CD4-positive, alpha-beta T cell (primary cell): ENCODE measurements around the gene KRT28. TPM values are rescaled to one million over a fixed set of nuclear protein-coding genes. Genes with fewer than 3 reads are reported as not detected.

Source experiments
- ATAC-seq: fragments of 200-7000 bp; cut with Tn5 transposase; one replicate; pipeline ENCODE4 v1.10.0; 2022; ENCODE audit warnings: mild to moderate bottlenecking; ENCODE audit not compliant: poor library complexity
- CTCF ChIA-PET: fragments of 350-600 bp; sonication (Branson Sonifier 250); formaldehyde crosslinking; loops from one replicate; lab custom pipeline; 2021; ENCODE audit warnings: antibody characterized with exemption, inconsistent platforms; lab: Charles Lee
- POLR2A ChIA-PET: fragments of 350-600 bp; sonication (Branson Sonifier 250); formaldehyde crosslinking; loops from one replicate; lab custom pipeline; 2021; ENCODE audit warnings: antibody characterized with exemption, inconsistent platforms; lab: Charles Lee
- DNase-seq, 14 experiments: peaks; one replicate each; pipeline ENCODE4 v3.0.0-alpha.2; 2013 to 2020; ENCODE audit warnings: mixed read lengths in 2 of 14
- H3K27ac ChIP-seq, 2 donors: one replicate each; pipeline versions ENCODE4 v1.5.1 to v1.7.0; 2013; ENCODE audit warnings: low read length in 2 of 2, low read depth in 1 of 2, mild to moderate bottlenecking in 1 of 2
- H3K27me3 ChIP-seq, 2 experiments: 1 replicate in 1 of 2; 2 replicates in 1 of 2; pipeline versions ENCODE4 v1.6.1 to v1.7.0; 2013; ENCODE audit warnings: low read length in 2 of 2, control low read depth in 1 of 2, mild to moderate bottlenecking in 1 of 2, moderate library complexity in 1 of 2; ENCODE audit not compliant: insufficient read depth in 2 of 2, control insufficient read depth in 1 of 2
- H3K36me3 ChIP-seq: one replicate; pipeline ENCODE4 v1.6.1; 2013; ENCODE audit warnings: low read length, control low read depth; ENCODE audit not compliant: insufficient read depth
- H3K4me1 ChIP-seq: one replicate; pipeline ENCODE4 v1.6.1; 2013; ENCODE audit warnings: low read length, control low read depth; ENCODE audit not compliant: insufficient read depth
- H3K4me3 ChIP-seq: one replicate; pipeline ENCODE4 v1.5.1; 2013; ENCODE audit warnings: mild to moderate bottlenecking, low read length, moderate library complexity
- H3K9me3 ChIP-seq, 2 experiments: 1 replicate in 1 of 2; 2 replicates in 1 of 2; pipeline versions ENCODE4 v1.6.1 to v1.7.0; 2013; ENCODE audit warnings: low read length in 2 of 2, mild to moderate bottlenecking in 2 of 2, control low read depth in 1 of 2, moderate library complexity in 1 of 2; ENCODE audit not compliant: control insufficient read depth in 1 of 2, insufficient read depth in 1 of 2
- H3K27ac Mint-ChIP-seq: one replicate; pipeline ENCODE4 v1.8.0; 2020; ENCODE audit warnings: mixed read lengths
- H3K27me3 Mint-ChIP-seq: one replicate; pipeline ENCODE4 v1.8.0; 2021; ENCODE audit warnings: mixed read lengths
- H3K36me3 Mint-ChIP-seq: one replicate; pipeline ENCODE4 v1.8.0; 2021; ENCODE audit warnings: low read depth, mixed read lengths
- H3K4me1 Mint-ChIP-seq: one replicate; pipeline ENCODE4 v1.8.0; 2021; ENCODE audit warnings: low read depth, mixed read lengths
- H3K4me3 Mint-ChIP-seq: one replicate; pipeline ENCODE4 v1.8.0; 2020; ENCODE audit warnings: mild to moderate bottlenecking, mixed read lengths
- H3K9me3 Mint-ChIP-seq: one replicate; pipeline ENCODE4 v1.8.0; 2020; ENCODE audit warnings: mixed read lengths
- intact Hi-C, 2 experiments: fragments of 100-400 bp; cut with DNase I in 1 of 2; cut with micrococcal nuclease in 1 of 2; formaldehyde crosslinking; loops; one replicate each; pipeline versions ENCODE4 v1.15.1 to v1.9.0; 2023 to 2025; cut with DNase I, micrococcal nuclease
- total RNA-seq, 174 experiments: library from RNA in 2 of 174; stranded (reverse) in 2 of 174; gene quantifications; one replicate each; pipeline ENCODE4 v1.2.3 and lab custom pipeline; 2021 to 2026
- TF ChIP-seq, protein P1 (sequence below): fragments of 200-600 bp; IDR thresholded peaks from one replicate; pipeline ENCODE4 v1.8.0; 2022; ENCODE audit warnings: antibody characterized with exemption, mild to moderate bottlenecking

KRT28 gene
- total RNA-seq, 2 experiments from 2014 or later = not detected

- peaks cover 24% of the 10 kb centered on the region for H3K36me3 Mint-ChIP-seq
- Histone ChIP-seq H3K4me1 (no peaks in the 10 kb centered on the region), H3K4me3 (no peak overlapping the region), H3K9me3 (no peaks in the 10 kb centered on the region), H3K27ac (no peak overlapping the region), H3K27me3 (peaks cover 13 to 42% of the 10 kb centered on the region in 2 experiments), H3K36me3 (no peaks in the 10 kb centered on the region)
- intact Hi-C loops = no loop called here
- CTCF ChIA-PET = no interaction called here
- no peak overlapping the region for H3K4me3 Mint-ChIP-seq
- H3K27me3 Mint-ChIP-seq = peaks cover 59% of the 10 kb centered on the region
- TF ChIP-seq, protein P1, sequence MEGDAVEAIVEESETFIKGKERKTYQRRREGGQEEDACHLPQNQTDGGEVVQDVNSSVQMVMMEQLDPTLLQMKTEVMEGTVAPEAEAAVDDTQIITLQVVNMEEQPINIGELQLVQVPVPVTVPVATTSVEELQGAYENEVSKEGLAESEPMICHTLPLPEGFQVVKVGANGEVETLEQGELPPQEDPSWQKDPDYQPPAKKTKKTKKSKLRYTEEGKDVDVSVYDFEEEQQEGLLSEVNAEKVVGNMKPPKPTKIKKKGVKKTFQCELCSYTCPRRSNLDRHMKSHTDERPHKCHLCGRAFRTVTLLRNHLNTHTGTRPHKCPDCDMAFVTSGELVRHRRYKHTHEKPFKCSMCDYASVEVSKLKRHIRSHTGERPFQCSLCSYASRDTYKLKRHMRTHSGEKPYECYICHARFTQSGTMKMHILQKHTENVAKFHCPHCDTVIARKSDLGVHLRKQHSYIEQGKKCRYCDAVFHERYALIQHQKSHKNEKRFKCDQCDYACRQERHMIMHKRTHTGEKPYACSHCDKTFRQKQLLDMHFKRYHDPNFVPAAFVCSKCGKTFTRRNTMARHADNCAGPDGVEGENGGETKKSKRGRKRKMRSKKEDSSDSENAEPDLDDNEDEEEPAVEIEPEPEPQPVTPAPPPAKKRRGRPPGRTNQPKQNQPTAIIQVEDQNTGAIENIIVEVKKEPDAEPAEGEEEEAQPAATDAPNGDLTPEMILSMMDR = no peak
- ATAC-seq = no peak
- peaks cover 16% of the 10 kb centered on the region for H3K4me1 Mint-ChIP-seq
- no peak for DNase-seq
- POLR2A ChIA-PET = no interaction called here
- H3K27ac Mint-ChIP-seq = no peak overlapping the region
- peaks cover 2% of the 10 kb centered on the region for H3K9me3 Mint-ChIP-seq
Measured at GRCh38 chr17:40813804-40814203, 14.0 kb upstream of the KRT28 start.

GRCh38 chr17:40812639-40813038, 12.9 kb upstream of the KRT28 start:
- Histone ChIP-seq H3K4me1 (no peaks in the 10 kb centered on the region), H3K9me3 (no peaks in the 10 kb centered on the region), H3K27ac (no peak overlapping the region), H3K4me3 (no peak overlapping the region), H3K27me3 (peaks cover 16 to 51% of the 10 kb centered on the region in 2 experiments), H3K36me3 (no peaks in the 10 kb centered on the region)
- POLR2A ChIA-PET = interaction anchor here (0.6 kb wide), 1 partner anchor 382 kb away, joined by 3 read pairs; no protein-coding TSS in a partner anchor
- intact Hi-C loops = no loop called here
- ATAC-seq (no peak), DNase-seq (no peak)
- CTCF ChIA-PET = no interaction called here
- no peak overlapping the region for H3K27ac Mint-ChIP-seq
- peaks cover 69% of the 10 kb centered on the region for H3K27me3 Mint-ChIP-seq
- TF ChIP-seq, protein P1 = no peak
- peaks cover 2% of the 10 kb centered on the region for H3K9me3 Mint-ChIP-seq
- peaks cover 14% of the 10 kb centered on the region for H3K36me3 Mint-ChIP-seq
- H3K4me1 Mint-ChIP-seq = peaks cover 8% of the 10 kb centered on the region
- H3K4me3 Mint-ChIP-seq = no peak overlapping the region

DNA sequence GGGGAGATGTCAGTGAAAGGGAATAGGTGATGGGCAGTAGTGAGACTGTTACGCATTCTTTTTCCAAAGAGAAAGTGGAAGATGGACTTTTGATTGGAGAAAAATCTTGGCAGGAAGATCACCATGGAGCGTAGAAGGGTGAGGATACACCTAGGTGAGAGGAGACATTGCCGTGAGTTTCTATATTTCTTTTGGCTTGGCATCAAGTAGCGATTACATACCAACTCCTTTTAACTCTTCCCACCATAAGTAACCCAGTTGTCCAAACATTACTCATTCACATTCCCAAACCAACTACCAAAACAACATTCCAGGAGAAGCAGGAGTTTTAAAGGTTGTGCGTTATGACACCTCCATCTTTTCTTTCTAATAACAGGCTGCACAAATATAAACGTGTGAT, 10.7 kb upstream of the KRT28 start:
- ChIA-PET CTCF (interaction anchor here (0.7 kb wide), 1 partner anchor 852 kb away, joined by 3 read pairs; no protein-coding TSS in a partner anchor), POLR2A (no interaction called here)
- H3K4me3 Mint-ChIP-seq = no peak overlapping the region
- no peak overlapping the region for H3K27ac ChIP-seq
- TF ChIP-seq, protein P1 = no peak
- peaks cover 86% of the 10 kb centered on the region for H3K27me3 Mint-ChIP-seq
- no peaks in the 10 kb centered on the region for H3K36me3 ChIP-seq
- H3K4me3 ChIP-seq = no peak overlapping the region
- DNase-seq (no peak), ATAC-seq (no peak)
- peaks cover 16 to 67% of the 10 kb centered on the region in 2 experiments for H3K27me3 ChIP-seq
- no peaks in the 10 kb centered on the region for H3K4me1 Mint-ChIP-seq
- H3K4me1 ChIP-seq = no peaks in the 10 kb centered on the region
- intact Hi-C loops = no loop called here
- H3K9me3 ChIP-seq = no peaks in the 10 kb centered on the region
- H3K27ac Mint-ChIP-seq = no peak overlapping the region
- no peaks in the 10 kb centered on the region for H3K36me3 Mint-ChIP-seq
- H3K9me3 Mint-ChIP-seq = no peaks in the 10 kb centered on the region
